Measurements from ENCODE around the gene EIF3D.

DNA sequence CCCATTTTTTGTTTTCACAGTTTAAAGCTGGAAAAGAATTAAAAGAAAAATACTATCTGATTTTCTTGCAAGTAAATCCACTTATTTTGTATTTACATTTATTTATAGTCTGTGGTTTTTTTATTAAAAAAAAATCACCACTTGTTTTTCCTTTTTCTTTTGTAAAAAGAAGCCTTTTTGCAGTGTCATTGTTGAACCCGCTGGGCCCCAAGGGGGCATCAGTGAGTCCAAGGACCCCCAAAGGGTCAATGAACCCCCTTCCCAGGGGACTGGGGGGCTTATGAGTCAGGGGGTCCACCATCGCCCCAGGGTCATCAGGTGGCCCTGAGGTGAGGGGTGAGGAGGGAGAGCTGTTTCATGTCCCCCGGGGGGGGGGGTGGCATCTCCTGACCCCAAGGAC lies 34.0 kb upstream of the EIF3D start:
- TF ChIP-seq, protein P1, sequence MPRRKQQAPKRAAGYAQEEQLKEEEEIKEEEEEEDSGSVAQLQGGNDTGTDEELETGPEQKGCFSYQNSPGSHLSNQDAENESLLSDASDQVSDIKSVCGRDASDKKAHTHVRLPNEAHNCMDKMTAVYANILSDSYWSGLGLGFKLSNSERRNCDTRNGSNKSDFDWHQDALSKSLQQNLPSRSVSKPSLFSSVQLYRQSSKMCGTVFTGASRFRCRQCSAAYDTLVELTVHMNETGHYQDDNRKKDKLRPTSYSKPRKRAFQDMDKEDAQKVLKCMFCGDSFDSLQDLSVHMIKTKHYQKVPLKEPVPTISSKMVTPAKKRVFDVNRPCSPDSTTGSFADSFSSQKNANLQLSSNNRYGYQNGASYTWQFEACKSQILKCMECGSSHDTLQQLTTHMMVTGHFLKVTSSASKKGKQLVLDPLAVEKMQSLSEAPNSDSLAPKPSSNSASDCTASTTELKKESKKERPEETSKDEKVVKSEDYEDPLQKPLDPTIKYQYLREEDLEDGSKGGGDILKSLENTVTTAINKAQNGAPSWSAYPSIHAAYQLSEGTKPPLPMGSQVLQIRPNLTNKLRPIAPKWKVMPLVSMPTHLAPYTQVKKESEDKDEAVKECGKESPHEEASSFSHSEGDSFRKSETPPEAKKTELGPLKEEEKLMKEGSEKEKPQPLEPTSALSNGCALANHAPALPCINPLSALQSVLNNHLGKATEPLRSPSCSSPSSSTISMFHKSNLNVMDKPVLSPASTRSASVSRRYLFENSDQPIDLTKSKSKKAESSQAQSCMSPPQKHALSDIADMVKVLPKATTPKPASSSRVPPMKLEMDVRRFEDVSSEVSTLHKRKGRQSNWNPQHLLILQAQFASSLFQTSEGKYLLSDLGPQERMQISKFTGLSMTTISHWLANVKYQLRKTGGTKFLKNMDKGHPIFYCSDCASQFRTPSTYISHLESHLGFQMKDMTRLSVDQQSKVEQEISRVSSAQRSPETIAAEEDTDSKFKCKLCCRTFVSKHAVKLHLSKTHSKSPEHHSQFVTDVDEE (CRISPR knock-in tag; IDR thresholded peaks at IDR 0.05), result no peak
- TF ChIP-seq, protein P2, sequence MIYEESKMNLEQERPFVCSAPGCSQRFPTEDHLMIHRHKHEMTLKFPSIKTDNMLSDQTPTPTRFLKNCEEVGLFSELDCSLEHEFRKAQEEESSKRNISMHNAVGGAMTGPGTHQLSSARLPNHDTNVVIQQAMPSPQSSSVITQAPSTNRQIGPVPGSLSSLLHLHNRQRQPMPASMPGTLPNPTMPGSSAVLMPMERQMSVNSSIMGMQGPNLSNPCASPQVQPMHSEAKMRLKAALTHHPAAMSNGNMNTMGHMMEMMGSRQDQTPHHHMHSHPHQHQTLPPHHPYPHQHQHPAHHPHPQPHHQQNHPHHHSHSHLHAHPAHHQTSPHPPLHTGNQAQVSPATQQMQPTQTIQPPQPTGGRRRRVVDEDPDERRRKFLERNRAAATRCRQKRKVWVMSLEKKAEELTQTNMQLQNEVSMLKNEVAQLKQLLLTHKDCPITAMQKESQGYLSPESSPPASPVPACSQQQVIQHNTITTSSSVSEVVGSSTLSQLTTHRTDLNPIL (CRISPR knock-in tag; IDR thresholded peaks at IDR 0.05; ENCODE audit: low read depth), result no peak
- no peak for TF ChIP-seq TCF4 (CRISPR knock-in tag; IDR thresholded peaks at IDR 0.05; ENCODE audit: borderline replicate concordance)
- TF ChIP-seq ARNTL (CRISPR knock-in tag; IDR thresholded peaks at IDR 0.05; ENCODE audit: borderline replicate concordance, low read depth), result no peak
- TF ChIP-seq, protein P3, sequence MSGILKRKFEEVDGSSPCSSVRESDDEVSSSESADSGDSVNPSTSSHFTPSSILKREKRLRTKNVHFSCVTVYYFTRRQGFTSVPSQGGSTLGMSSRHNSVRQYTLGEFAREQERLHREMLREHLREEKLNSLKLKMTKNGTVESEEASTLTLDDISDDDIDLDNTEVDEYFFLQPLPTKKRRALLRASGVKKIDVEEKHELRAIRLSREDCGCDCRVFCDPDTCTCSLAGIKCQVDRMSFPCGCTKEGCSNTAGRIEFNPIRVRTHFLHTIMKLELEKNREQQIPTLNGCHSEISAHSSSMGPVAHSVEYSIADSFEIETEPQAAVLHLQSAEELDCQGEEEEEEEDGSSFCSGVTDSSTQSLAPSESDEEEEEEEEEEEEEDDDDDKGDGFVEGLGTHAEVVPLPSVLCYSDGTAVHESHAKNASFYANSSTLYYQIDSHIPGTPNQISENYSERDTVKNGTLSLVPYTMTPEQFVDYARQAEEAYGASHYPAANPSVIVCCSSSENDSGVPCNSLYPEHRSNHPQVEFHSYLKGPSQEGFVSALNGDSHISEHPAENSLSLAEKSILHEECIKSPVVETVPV (CRISPR knock-in tag; IDR thresholded peaks at IDR 0.05), result no peak
- TF ChIP-seq, protein P4, sequence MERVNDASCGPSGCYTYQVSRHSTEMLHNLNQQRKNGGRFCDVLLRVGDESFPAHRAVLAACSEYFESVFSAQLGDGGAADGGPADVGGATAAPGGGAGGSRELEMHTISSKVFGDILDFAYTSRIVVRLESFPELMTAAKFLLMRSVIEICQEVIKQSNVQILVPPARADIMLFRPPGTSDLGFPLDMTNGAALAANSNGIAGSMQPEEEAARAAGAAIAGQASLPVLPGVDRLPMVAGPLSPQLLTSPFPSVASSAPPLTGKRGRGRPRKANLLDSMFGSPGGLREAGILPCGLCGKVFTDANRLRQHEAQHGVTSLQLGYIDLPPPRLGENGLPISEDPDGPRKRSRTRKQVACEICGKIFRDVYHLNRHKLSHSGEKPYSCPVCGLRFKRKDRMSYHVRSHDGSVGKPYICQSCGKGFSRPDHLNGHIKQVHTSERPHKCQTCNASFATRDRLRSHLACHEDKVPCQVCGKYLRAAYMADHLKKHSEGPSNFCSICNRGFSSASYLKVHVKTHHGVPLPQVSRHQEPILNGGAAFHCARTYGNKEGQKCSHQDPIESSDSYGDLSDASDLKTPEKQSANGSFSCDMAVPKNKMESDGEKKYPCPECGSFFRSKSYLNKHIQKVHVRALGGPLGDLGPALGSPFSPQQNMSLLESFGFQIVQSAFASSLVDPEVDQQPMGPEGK (CRISPR knock-in tag; IDR thresholded peaks at IDR 0.05; ENCODE audit: borderline replicate concordance), result no peak
- TF ChIP-seq RARB (CRISPR knock-in tag; IDR thresholded peaks at IDR 0.05), result no peak
- no peak for TF ChIP-seq ZFP3 (CRISPR knock-in tag; IDR thresholded peaks at IDR 0.05)
- no peak for TF ChIP-seq GLIS3 (CRISPR knock-in tag; IDR thresholded peaks at IDR 0.05)
- TF ChIP-seq ZNF70 (CRISPR knock-in tag; IDR thresholded peaks at IDR 0.05), result no peak
- TF ChIP-seq ISL1 (CRISPR knock-in tag; IDR thresholded peaks at IDR 0.05), result no peak
- no peak for TF ChIP-seq ZNF8 (CRISPR knock-in tag; IDR thresholded peaks at IDR 0.05)
- TF ChIP-seq PPARA (CRISPR knock-in tag; IDR thresholded peaks at IDR 0.05; ENCODE audit: borderline replicate concordance), result no peak
- TF ChIP-seq ZC3H10 (CRISPR knock-in tag; IDR thresholded peaks at IDR 0.05), result no peak

Data from SK-N-SH treated with all-trans-retinoic acid at 6 μM for 48 hours (cell line).